GM04504 (cell line): Measurements from ENCODE around the gene CAMTA1.
A peak's percentile ranks its signal among the peaks of the same experiment; 100 is the strongest.

Source experiments
- DNase-seq: peaks from one replicate; pipeline ENCODE4 v3.0.0-alpha.2; 2012; ENCODE audit warnings: low read depth

CAMTA1 gene

DNA sequence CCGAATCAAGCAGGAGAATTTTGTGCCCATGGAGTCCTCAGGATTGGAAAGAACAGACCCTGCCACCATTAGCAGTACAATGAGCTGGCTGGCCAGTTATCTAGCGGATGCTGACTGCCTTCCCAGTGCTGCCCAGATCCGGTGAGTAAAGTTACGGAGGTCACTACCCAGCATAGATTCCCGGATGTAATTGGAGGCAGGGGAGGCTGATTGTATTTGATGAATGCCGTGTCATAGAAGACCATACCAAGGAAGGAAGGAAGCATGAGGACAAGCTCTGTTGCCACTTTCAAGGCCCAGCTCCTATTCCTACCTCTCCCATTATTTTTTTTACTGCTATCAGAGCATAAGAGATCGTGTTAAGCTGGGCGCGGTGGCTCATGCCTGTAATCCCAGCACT, 959.6 kb downstream of the CAMTA1 start:
- DNase-seq = no peak

DNA sequence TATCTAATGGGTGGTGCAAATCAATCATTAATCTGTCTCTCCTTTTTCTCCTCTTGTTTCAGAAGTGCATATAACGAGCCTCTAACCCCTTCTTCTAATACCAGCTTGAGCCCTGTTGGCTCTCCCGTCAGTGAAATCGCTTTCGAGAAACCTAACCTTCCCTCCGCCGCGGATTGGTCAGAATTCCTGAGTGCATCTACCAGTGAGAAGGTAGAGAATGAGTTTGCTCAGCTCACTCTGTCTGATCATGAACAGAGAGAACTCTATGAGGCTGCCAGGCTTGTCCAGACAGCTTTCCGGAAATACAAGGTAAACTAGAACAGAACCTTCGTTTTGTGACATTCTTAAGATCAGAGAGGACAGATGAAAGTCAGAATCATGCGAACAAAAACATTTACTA, 960.5 kb downstream of the CAMTA1 start:
- DNase-seq = no peak

- no peak for DNase-seq
Measured at GRCh38 chr1:7747605-7748004, 962.4 kb downstream of the CAMTA1 start.

- DNase-seq = no peak
Measured at GRCh38 chr1:7749126-7749525, 963.9 kb downstream of the CAMTA1 start.

DNA sequence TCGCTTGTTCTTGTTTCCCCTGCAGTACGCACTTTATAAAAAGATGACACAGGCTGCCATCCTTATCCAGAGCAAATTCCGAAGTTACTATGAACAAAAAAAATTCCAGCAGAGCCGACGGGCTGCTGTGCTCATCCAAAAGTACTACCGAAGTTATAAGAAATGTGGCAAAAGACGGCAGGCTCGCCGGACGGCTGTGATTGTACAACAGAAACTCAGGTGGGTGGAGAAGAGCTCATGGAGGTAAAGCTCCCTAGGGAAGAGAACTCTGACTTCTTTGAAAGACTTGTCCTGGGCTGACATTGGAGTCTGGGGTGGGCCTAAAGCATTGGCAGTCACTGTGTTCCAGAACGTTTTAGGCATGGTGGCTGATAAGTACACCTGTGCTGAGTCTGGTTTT, 965.9 kb downstream of the CAMTA1 start:
- no peak for DNase-seq

DNA sequence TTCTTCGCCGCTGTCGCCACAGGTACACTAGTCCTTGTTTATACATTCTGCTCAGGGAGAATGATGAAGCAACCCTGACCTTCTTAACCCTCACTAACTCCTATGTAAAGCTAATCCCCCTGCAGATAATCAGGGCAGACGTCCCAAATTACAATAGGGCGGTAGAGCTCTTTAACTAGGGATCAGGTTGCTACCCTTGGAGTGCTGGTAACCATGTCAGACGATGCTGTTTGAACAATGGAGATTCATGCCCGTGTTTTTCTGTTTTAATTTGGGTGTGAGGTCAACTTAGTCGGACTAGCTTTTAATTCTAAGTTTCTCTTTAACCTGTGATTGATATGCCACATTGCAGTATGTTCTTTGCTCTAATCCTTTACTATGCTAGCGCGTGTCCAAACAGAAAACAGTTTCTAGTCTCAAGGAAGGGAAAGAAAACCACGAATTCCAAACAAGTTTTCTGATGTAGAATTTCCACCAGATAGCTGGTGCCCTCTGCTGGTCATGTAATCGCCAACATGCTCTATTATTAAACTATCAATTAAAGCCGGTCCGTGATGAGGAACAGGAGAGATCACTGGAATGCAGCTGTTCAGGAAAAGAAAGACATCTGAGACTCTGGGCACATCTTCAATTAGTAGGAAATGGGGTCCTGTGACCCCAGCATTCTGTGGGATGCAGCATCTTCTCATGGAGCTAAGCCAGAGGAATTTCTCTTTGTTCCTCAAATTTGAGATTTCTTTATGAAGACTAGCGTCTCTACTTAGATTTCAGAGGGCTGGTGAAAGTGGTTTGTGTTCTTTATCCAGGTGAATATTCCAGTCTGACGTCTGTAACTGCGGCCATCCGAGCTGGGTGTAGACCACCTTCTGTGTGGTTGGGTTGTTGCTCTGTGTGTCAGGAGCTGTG, 967.5 kb downstream of the CAMTA1 start:
- peak; percentile 33 for DNase-seq

DNA sequence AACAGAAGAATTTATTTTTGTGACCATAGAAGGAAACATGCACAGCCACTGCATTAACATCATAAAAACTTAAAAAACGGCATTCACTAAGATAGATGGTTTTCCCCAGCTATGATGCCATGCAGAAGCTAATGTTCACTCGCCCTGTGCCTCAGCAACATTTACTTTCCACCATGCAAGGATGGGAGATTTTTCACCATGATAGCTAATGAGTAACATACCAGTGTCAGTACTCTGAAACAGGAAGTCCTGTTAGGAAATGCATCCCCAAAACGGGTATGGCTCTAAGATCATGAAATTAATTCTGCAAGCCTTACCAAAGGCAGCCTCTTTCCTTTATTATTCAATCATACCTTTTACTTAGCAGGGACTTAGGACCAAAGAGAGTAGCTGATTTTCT, 968.4 kb downstream of the CAMTA1 start:
- DNase-seq = no peak

DNA sequence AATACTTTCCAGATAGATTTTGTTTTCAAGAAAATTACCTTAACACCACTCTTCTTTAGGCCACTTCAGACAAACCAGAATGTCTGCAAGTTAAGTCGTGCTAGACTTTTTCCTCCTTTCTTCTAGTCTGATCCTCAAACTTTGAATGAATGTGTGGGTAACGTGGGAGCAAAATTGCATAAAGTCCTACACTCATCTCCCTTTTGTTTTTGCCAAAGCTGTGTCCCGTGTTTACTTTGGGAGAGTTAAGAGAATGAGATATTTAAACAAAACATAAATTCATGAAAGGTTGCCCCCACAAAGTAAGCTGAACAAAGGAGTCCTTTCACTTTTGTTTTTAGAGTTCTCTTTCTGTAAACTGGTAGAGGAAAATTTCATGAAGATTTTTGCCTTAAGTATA, 969.0 kb downstream of the CAMTA1 start:
- no peak for DNase-seq

GRCh38 chr1:7755448-7755847, 970.2 kb downstream of the CAMTA1 start:
- no peak for DNase-seq

GRCh38 chr1:7760245-7760644, 975.0 kb downstream of the CAMTA1 start:
- no peak for DNase-seq

DNA sequence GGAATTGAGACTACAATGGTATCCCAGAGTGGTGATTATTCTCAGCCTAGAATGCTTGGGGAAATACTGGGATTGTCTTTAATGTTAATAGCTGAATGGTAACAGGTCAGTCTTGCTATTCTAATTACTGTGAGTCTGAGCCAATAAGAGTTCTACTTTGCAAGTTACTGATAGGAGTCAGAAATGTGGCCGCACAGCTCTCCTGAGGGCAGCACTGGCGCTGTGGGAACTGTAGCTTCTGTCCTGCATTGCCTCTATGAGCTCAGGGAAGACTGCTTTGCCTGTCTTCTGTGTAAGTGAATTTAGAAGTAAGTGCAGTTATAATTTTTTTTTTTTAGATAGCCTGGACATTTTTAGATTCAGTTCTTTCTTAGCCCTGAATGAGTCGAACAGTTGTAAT, 975.8 kb downstream of the CAMTA1 start:
- no peak for DNase-seq

GRCh38 chr1:7767176-7767575, 981.9 kb downstream of the CAMTA1 start:
- no peak for DNase-seq

GRCh38 chr1:7768583-7768982, 983.3 kb downstream of the CAMTA1 start:
- DNase-seq = no peak

GRCh38 chr1:7769673-7770412, 984.6 kb downstream of the CAMTA1 start:
- DNase-seq = no peak

GRCh38 chr1:7770669-7770996, 985.4 kb downstream of the CAMTA1 start:
- DNase-seq = no peak

DNA sequence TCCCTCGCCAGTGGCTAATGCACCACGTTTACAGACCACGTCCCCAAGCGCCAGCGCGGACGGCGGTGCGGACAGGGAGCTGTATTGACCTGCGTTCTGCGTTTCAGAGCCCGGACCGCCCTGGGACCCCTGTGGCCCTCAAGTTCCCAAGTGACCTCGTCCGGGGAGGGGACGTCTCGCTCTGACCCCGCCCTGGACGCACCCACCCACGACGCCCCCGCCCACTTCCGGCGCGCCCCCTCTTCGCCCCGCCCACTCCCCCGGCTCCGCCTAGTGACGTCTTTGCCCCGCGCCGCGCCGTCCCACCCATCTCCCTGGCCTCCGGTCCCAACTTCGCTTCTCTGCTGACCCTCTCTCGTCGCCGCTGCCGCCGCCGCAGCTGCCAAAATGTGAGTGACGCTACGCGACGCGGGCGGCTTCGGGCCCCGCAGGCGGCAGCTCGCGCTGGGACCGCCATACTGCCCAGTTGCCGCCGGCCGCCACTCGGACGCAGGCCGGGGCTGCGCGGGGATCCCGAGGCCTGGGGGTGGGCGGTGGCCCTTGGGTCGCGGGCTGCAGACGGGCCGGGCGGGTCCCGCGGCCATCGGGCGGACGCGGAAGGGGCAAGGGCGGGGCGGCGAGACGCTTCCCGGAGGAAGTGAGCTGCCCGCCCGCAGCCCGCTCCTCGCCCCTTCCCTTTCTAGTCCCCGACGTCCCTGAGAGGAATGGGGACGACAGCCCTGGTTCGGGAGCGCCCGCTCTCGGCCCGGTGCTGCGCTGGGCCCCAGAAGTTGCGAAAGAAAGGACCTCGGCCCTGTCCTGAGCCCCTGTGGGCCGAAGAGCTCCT, 986.0 kb downstream of the CAMTA1 start, which contains the start of gene VAMP3:
TSS of gene VAMP3 (plus strand) at position 300 of the 826 bp plus-strand sequence. CDS start at position 388, 88 bp downstream.
- peak; percentile 58 for DNase-seq

DNA sequence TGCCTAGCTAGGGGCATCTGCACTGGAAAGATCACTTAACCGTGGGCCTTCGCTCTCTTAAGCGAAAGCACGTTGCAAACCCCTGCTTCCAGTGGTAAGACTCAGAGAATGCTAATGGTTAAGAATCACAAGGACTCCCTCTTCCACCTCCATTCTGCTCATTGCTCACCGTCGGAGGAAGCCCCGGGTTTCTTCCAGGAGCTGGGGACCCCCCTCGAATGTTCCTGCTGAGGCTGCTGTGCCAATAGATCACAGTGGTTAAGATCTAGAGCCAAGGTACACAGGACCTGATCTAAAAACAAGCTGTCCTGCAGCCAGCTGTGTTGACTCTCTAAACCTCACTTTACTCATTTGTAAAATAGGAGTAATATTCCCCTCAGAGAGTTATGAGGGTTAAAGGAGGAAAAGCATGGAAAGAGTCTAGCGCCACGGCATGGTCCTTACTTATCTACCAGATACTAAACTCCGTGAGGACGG, 986.6 kb downstream of the CAMTA1 start:
- no peak for DNase-seq

DNA sequence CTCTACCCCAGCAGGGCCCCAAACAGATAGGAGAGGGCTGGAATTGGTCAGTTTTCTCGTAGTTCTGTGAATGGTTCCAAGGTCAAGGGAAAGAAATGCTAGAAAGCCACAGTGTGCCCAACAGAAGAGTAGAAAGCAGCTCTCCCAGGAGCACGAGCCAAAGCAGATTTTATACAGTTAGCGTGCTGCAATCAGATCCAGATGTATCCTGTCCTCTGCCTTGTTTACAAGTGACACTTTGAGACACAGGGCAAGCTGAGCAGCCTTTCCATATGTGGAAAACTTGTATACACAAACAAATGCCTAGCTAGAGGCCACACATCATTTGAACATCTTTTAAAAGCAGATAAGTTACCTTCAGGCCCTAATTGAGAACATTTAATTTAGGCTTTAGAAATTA, 992.3 kb downstream of the CAMTA1 start:
- DNase-seq = no peak

GRCh38 chr1:7778133-7778628, 992.9 kb downstream of the CAMTA1 start:
- no peak for DNase-seq

DNA sequence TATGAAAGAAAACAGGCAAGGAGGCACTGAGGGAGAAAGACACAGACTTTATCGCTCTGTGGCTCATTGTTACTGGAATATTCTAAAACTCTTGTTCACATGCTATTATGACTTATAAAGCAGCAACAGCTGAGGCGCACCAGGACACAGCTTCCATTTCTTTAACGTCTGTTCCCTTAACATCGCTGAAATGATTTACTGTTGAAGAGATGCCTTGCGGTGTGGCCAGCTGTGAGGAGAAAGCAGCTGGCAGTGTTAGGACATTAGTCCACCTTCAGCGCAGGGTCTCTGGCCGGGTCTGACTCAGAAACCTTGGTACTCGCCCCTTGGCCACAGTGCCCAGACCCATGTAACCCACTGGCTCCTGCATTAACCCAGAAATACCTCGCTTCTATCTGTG, 995.7 kb downstream of the CAMTA1 start:
- no peak for DNase-seq

DNA sequence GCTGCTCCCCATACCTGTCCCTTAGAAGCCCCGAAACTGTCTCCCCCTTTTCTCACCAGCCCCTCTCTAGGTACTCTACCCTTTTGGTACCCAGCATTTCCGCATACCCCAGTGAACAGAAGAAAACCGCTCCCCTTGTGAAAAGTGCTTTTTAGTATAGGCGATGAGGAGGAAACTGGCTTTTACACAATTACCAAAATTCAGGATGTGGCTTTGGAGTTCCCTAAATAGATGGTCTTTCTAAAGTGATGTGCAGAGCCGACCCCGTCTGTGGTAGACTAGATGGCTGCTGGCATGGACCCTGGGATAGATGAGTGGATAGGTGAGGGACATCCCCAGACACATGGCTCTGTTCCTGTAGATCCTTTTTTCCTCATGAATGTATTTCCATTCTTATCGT, 996.2 kb downstream of the CAMTA1 start:
- DNase-seq = no peak

GRCh38 chr1:7781923-7782495, 996.8 kb downstream of the CAMTA1 start:
- DNase-seq = no peak
